HEK293T (cell line): Measurements from ENCODE around the gene HAUS5.

Source experiments
- CTCF ChIA-PET: fragments of 350-600 bp; formaldehyde crosslinking; extraction: SDS; loops from one replicate; lab custom pipeline; 2021; ENCODE audit warnings: antibody characterized with exemption, inconsistent platforms; lab: Yijun Ruan, JAX
- POLR2A ChIA-PET: fragments of 350-600 bp; formaldehyde crosslinking; extraction: SDS; loops from one replicate; lab custom pipeline; 2020; ENCODE audit warnings: antibody characterized with exemption, inconsistent platforms; lab: Yijun Ruan, JAX
- DNase-seq: peaks from one replicate; pipeline ENCODE4 v3.0.0; 2012; ENCODE audit warnings: mixed read lengths; ENCODE audit errors: extremely low spot score
- ARNT ChIP-seq: fragments of 450-650 bp; IDR thresholded peaks from 2 replicates; pipeline ENCODE4 v1.6.1; 2017; ENCODE audit warnings: mild to moderate bottlenecking
- BHLHE40 ChIP-seq: fragments of 450-650 bp; IDR thresholded peaks from 2 replicates; pipeline ENCODE4 v1.6.1; 2016; ENCODE audit warnings: mild to moderate bottlenecking, moderate library complexity, borderline replicate concordance
- CTBP1 ChIP-seq: fragments of 450-650 bp; IDR thresholded peaks from 2 replicates; pipeline ENCODE4 v1.6.1; 2016; ENCODE audit warnings: borderline replicate concordance
- ELF4 ChIP-seq: fragments of 450-650 bp; IDR thresholded peaks from 2 replicates; pipeline ENCODE4 v1.6.1; 2017; ENCODE audit warnings: antibody characterized with exemption
- FOXA1 ChIP-seq: fragments of 450-650 bp; IDR thresholded peaks from 2 replicates; pipeline ENCODE4 v1.6.1; 2016; ENCODE audit warnings: mild to moderate bottlenecking
- FOXK2 ChIP-seq: fragments of 450-650 bp; IDR thresholded peaks from 2 replicates; pipeline ENCODE4 v1.6.1; 2016; ENCODE audit warnings: mild to moderate bottlenecking
- FOXM1 ChIP-seq: fragments of 450-650 bp; IDR thresholded peaks from 2 replicates; pipeline ENCODE4 v1.6.1; 2017; ENCODE audit warnings: mild to moderate bottlenecking, borderline replicate concordance
- HDGF ChIP-seq: fragments of 450-650 bp; IDR thresholded peaks from 2 replicates; pipeline ENCODE4 v1.6.1; 2017; ENCODE audit warnings: antibody characterized with exemption, borderline replicate concordance
- L3MBTL2 ChIP-seq: fragments of 450-650 bp; conservative IDR thresholded peaks from 2 replicates; pipeline ENCODE4 v1.6.1; 2016; ENCODE audit warnings: mild to moderate bottlenecking
- LEF1 ChIP-seq: fragments of 450-650 bp; IDR thresholded peaks from 2 replicates; pipeline ENCODE4 v1.6.1; 2017; ENCODE audit warnings: mild to moderate bottlenecking, borderline replicate concordance
- NFRKB ChIP-seq: fragments of 450-650 bp; IDR thresholded peaks from 2 replicates; pipeline ENCODE4 v1.6.1; 2016; ENCODE audit warnings: mild to moderate bottlenecking, moderate library complexity
- PKNOX1 ChIP-seq: fragments of 450-650 bp; IDR thresholded peaks from 2 replicates; pipeline ENCODE4 v1.6.1; 2016
- SP1 ChIP-seq: fragments of 450-650 bp; IDR thresholded peaks from 2 replicates; pipeline ENCODE4 v1.6.1; 2017
- SUZ12 ChIP-seq: fragments of 450-650 bp; IDR thresholded peaks from 2 replicates; pipeline ENCODE4 v1.6.1; 2016; ENCODE audit warnings: mild to moderate bottlenecking
- TARDBP ChIP-seq: fragments of 450-650 bp; IDR thresholded peaks from 2 replicates; pipeline ENCODE4 v1.6.1; 2016
- ZNF384 ChIP-seq: fragments of 450-650 bp; IDR thresholded peaks from 2 replicates; pipeline ENCODE4 v1.6.1; 2016

The HAUS5 gene

GRCh38 chr19:35657904-35658700 lies 45.6 kb downstream of the HAUS5 start:
- CTCF ChIA-PET = no interaction called here
- DNase-seq = no peak

GRCh38 chr19:35661995-35662340 lies 49.4 kb downstream of the HAUS5 start:
- TF ChIP-seq FOXK2 (no peak), ARNT (no peak), CTBP1 (no peak), FOXM1 (no peak), PKNOX1 (no peak), HDGF (no peak), L3MBTL2 (no peak), BHLHE40 (no peak)
- no peak for DNase-seq
- ChIA-PET CTCF (interaction anchor here (0.6 kb wide), 1 partner anchor 32 kb away, joined by 3 read pairs; no protein-coding TSS in a partner anchor), POLR2A (interaction anchor here (2.4 to 2.9 kb wide), 2 partner anchors 14 to 17 kb away, joined by 6 to 15 read pairs; partner anchors contain the start of gene COX6B1)

More at GRCh38 chr19:35657904-35658700, 45.6 kb downstream of the HAUS5 start:
- TF ChIP-seq ARNT = no peak
- no peak for TF ChIP-seq SUZ12
- TF ChIP-seq HDGF = no peak
- TF ChIP-seq FOXK2 = no peak
- TF ChIP-seq NFRKB = no peak
- TF ChIP-seq SP1 = no peak
- no peak for TF ChIP-seq PKNOX1
- no peak for TF ChIP-seq LEF1
- no peak for TF ChIP-seq CTBP1
- no peak for TF ChIP-seq BHLHE40
- POLR2A ChIA-PET = interaction anchor here (1.8 kb wide), 1 partner anchor 10 kb away, joined by 5 read pairs; the partner anchor contains the start of gene COX6B1

GRCh38 chr19:35663981-35664380 lies 51.4 kb downstream of the HAUS5 start:
- DNase-seq = no peak
- ChIA-PET POLR2A (interaction anchor here (0.8 to 1.3 kb wide), 3 partner anchors 16 to 84 kb away, joined by 3 to 6 read pairs (median 3); partner anchors contain the start of genes COX6B1 and LIN37), CTCF (no interaction called here)
- TF ChIP-seq ARNT (no peak), CTBP1 (no peak), L3MBTL2 (no peak), LEF1 (no peak), HDGF (no peak), BHLHE40 (no peak), NFRKB (no peak), SP1 (no peak), FOXA1 (no peak), TARDBP (no peak), PKNOX1 (no peak), SUZ12 (no peak), ELF4 (no peak), ZNF384 (no peak)

- DNase-seq = no peak
- ChIA-PET POLR2A (interaction anchor here (1.0 kb wide), 1 partner anchor 17 kb away, joined by 6 read pairs; the partner anchor contains the start of gene COX6B1), CTCF (no interaction called here)
- TF ChIP-seq PKNOX1 (no peak), SP1 (no peak), NFRKB (no peak), L3MBTL2 (no peak), BHLHE40 (no peak), ARNT (no peak), ZNF384 (no peak), FOXM1 (no peak), SUZ12 (no peak), LEF1 (no peak), TARDBP (no peak), HDGF (no peak), FOXA1 (no peak)
Measured at GRCh38 chr19:35665157-35665556, 52.6 kb downstream of the HAUS5 start.

GRCh38 chr19:35665604-35666003 lies 53.1 kb downstream of the HAUS5 start:
- no peak for TF ChIP-seq BHLHE40
- no peak for TF ChIP-seq SP1
- TF ChIP-seq LEF1 = no peak
- TF ChIP-seq HDGF = no peak
- TF ChIP-seq TARDBP = no peak
- no peak for TF ChIP-seq FOXA1
- TF ChIP-seq ELF4 = no peak
- TF ChIP-seq CTBP1 = no peak
- TF ChIP-seq PKNOX1 = no peak
- TF ChIP-seq L3MBTL2 = no peak
- no peak for TF ChIP-seq FOXM1
- TF ChIP-seq ZNF384 = no peak
- TF ChIP-seq FOXK2 = no peak
- TF ChIP-seq SUZ12 = no peak
- TF ChIP-seq ARNT = no peak
- TF ChIP-seq NFRKB = no peak
- ChIA-PET POLR2A (interaction anchor here (0.7 kb wide), 1 partner anchor 17 kb away, joined by 3 read pairs; the partner anchor contains the start of gene COX6B1), CTCF (no interaction called here)
- DNase-seq = no peak
